ENCODE results near the gene JPH4.

GRCh38 chr14:23582906-23583760 is 4.5 kb upstream of the JPH4 start:
- TF ChIP-seq CTCF (IDR thresholded peaks at IDR 0.05) (no peak), EP300 (IDR thresholded peaks at IDR 0.05; ENCODE audit: low read depth) (no peak), POLR2AphosphoS5 (IDR thresholded peaks at IDR 0.05) (no peak), POLR2A (IDR thresholded peaks at IDR 0.05) (no peak)

Data from transverse colon (tissue), 4 donors.